A549 (cell line): Measurements from ENCODE around the gene TM4SF1. TPM values are rescaled to one million over a fixed set of nuclear protein-coding genes. Genes with fewer than 3 reads are reported as not detected.

Source experiments
- ATAC-seq, 2 experiments: fragments of 200-7000 bp in 1 of 2; fragments of >200 bp in 1 of 2; cut with Nextera tagmentation in 1 of 2; cut with Tn5 transposase in 1 of 2; 3 replicates each; pipeline versions ENCODE4 v1.8.0 to v1.9.1; 2018 to 2020; ENCODE audit warnings: mild to moderate bottlenecking in 1 of 2, moderate library complexity in 1 of 2
- CTCF ChIA-PET: fragments of 300-600 bp; sonication (Branson Sonifier 250); formaldehyde crosslinking; extraction: SDS; loops from one replicate; lab custom pipeline; 2021; ENCODE audit warnings: antibody characterized with exemption, inconsistent platforms; lab: Yijun Ruan, JAX
- POLR2A ChIA-PET: fragments of 350-600 bp; formaldehyde crosslinking; extraction: SDS; loops from one replicate; lab custom pipeline; 2021; ENCODE audit warnings: antibody characterized with exemption, inconsistent platforms; lab: Yijun Ruan, JAX
- DNase-seq, 2 experiments: peaks; one replicate each; pipeline versions ENCODE4 v3.0.0 to v3.0.0-alpha.2; 2011 to 2016; ENCODE audit warnings: low read depth in 1 of 2, low spot score in 1 of 2
- FAIRE-seq: peaks from 2 replicates; lab custom pipeline; 2011; peaks lifted over from hg19 to GRCh38; lab: Jason Lieb, UNC
- H3K27ac ChIP-seq, 2 experiments: fragments of >200 bp; sonication (Bioruptor Twin); formaldehyde crosslinking; 3 replicates each; pipeline ENCODE4 v1.5.1; 2016 to 2017
- H3K4me1 ChIP-seq: fragments of >200 bp; sonication (Bioruptor Twin); formaldehyde crosslinking; 3 replicates; pipeline ENCODE4 v1.6.1; 2016
- H3K4me2 ChIP-seq: fragments of >200 bp; sonication (Bioruptor Twin); formaldehyde crosslinking; 3 replicates; pipeline ENCODE4 v1.6.1; 2016
- H3K4me3 ChIP-seq: fragments of >200 bp; sonication (Bioruptor Twin); formaldehyde crosslinking; 3 replicates; pipeline ENCODE4 v1.5.1; 2016
- H3K9me3 ChIP-seq: fragments of >200 bp; sonication (Bioruptor Twin); formaldehyde crosslinking; 3 replicates; pipeline ENCODE4 v1.6.1; 2016
- BCL3 ChIP-seq: fragments of >200 bp; sonication (Bioruptor Twin); formaldehyde crosslinking; IDR thresholded peaks from 3 replicates; pipeline ENCODE4 v1.6.1; 2016
- BHLHE40 ChIP-seq: IDR thresholded peaks from 2 replicates; pipeline ENCODE4 v1.6.1; 2012; ENCODE audit warnings: low read depth, low read length, inconsistent platforms
- CBX8 ChIP-seq: fragments of 200-600 bp; sonication (generic); IDR thresholded peaks from 2 replicates; pipeline ENCODE4 v1.6.1; 2016
- CEBPB ChIP-seq, 2 experiments: fragments of >200 bp in 1 of 2; sonication (Bioruptor Twin) in 1 of 2; formaldehyde crosslinking in 1 of 2; IDR thresholded peaks; 2 replicates each; pipeline ENCODE4 v1.6.1; 2012 to 2016
- CHD4 ChIP-seq: fragments of 200-600 bp; sonication (generic); IDR thresholded peaks from 2 replicates; pipeline ENCODE4 v1.6.1; 2016; ENCODE audit warnings: antibody characterized with exemption, mild to moderate bottlenecking, borderline replicate concordance
- EHMT2 ChIP-seq: fragments of 200-600 bp; sonication (generic); IDR thresholded peaks from 2 replicates; pipeline ENCODE4 v1.6.1; 2016; ENCODE audit warnings: antibody characterized with exemption, low read depth, mild to moderate bottlenecking, moderate library complexity
- EP300 ChIP-seq, 2 experiments: fragments of >200 bp; sonication (Bioruptor Twin); formaldehyde crosslinking; IDR thresholded peaks; 2 replicates in 1 of 2; 3 replicates in 1 of 2; pipeline ENCODE4 v1.6.1; 2016 to 2017
- FOSB ChIP-seq: fragments of 250-450 bp; sonication (Bioruptor Pico); IDR thresholded peaks from 2 replicates; pipeline ENCODE4 v1.5.0; 2020; ENCODE audit warnings: mild to moderate bottlenecking, moderate library complexity
- FOXS1 ChIP-seq: fragments of 250-450 bp; sonication (Bioruptor Pico); IDR thresholded peaks from 2 replicates; pipeline ENCODE4 v1.5.0; 2020; ENCODE audit warnings: mild to moderate bottlenecking, moderate library complexity
- HES2 ChIP-seq: fragments of >200 bp; sonication (Bioruptor Twin); formaldehyde crosslinking; IDR thresholded peaks from 2 replicates; pipeline ENCODE4 v1.6.1; 2016
- HEYL ChIP-seq: fragments of 250-450 bp; sonication (Bioruptor Pico); IDR thresholded peaks from 2 replicates; pipeline ENCODE4 v1.8.0; 2021; ENCODE audit warnings: mild to moderate bottlenecking, moderate library complexity
- HMGXB4 ChIP-seq: fragments of 250-450 bp; sonication (Bioruptor Pico); IDR thresholded peaks from 2 replicates; pipeline ENCODE4 v1.5.0; 2021; ENCODE audit warnings: mild to moderate bottlenecking, moderate library complexity, borderline replicate concordance
- HOXA7 ChIP-seq: fragments of 250-450 bp; sonication (Bioruptor Pico); IDR thresholded peaks from 2 replicates; pipeline ENCODE4 v1.5.0; 2020; ENCODE audit warnings: mild to moderate bottlenecking, moderate library complexity
- MAFK ChIP-seq: fragments of 450-650 bp; IDR thresholded peaks from 2 replicates; pipeline ENCODE4 v1.6.1; 2014; ENCODE audit not compliant: partially characterized antibody
- MAZ ChIP-seq: fragments of 150-350 bp; IDR thresholded peaks from 2 replicates; pipeline ENCODE4 v1.6.1; 2014; ENCODE audit warnings: antibody characterized with exemption, low read depth, low read length, borderline replicate concordance
- POLR2AphosphoS2 ChIP-seq: conservative IDR thresholded peaks from 2 replicates; pipeline ENCODE4 v1.6.1; 2012; ENCODE audit warnings: low read length, improper control_type of control experiment, inconsistent platforms
- RAD21 ChIP-seq, 2 experiments: fragments of >200 bp in 1 of 2; sonication (Bioruptor Twin) in 1 of 2; formaldehyde crosslinking in 1 of 2; IDR thresholded peaks in 1 of 2; conservative IDR thresholded peaks in 1 of 2; 2 replicates in 1 of 2; 3 replicates in 1 of 2; pipeline ENCODE4 v1.6.1; 2012 to 2018; ENCODE audit warnings: inconsistent platforms in 1 of 2
- RCOR1 ChIP-seq: fragments of 150-350 bp; IDR thresholded peaks from 2 replicates; pipeline ENCODE4 v1.6.1; 2014; ENCODE audit warnings: antibody characterized with exemption, low read length, low read depth
- RFX5 ChIP-seq: fragments of 450-650 bp; IDR thresholded peaks from 2 replicates; pipeline ENCODE4 v1.7.1; 2014; ENCODE audit warnings: antibody characterized with exemption, mild to moderate bottlenecking, moderate library complexity
- SMC3 ChIP-seq: fragments of >200 bp; sonication (Bioruptor Twin); formaldehyde crosslinking; IDR thresholded peaks from 3 replicates; pipeline ENCODE4 v1.6.1; 2018; ENCODE audit warnings: inconsistent platforms
- SREBF2 ChIP-seq: fragments of 450-650 bp; IDR thresholded peaks from 2 replicates; pipeline ENCODE4 v1.6.1; 2014; ENCODE audit warnings: mild to moderate bottlenecking, moderate library complexity
- TP53 ChIP-seq: fragments of 250-450 bp; sonication (Bioruptor Pico); IDR thresholded peaks from 2 replicates; pipeline ENCODE4 v1.5.0; 2021; ENCODE audit warnings: mild to moderate bottlenecking, moderate library complexity
- ZC3H11A ChIP-seq: fragments of 450-650 bp; IDR thresholded peaks from 2 replicates; pipeline ENCODE4 v1.6.1; 2014; ENCODE audit warnings: antibody characterized with exemption, mild to moderate bottlenecking
- ZNF302 ChIP-seq: fragments of 250-450 bp; sonication (Bioruptor Pico); IDR thresholded peaks from 2 replicates; pipeline ENCODE4 v1.9.0; 2021; ENCODE audit warnings: inconsistent platforms, mild to moderate bottlenecking, moderate library complexity
- WGBS: methylation state at CpG from one replicate; pipeline ENCODE4 v1.1.6; 2017; ENCODE audit errors: missing lambda C conversion rate; 5-methylcytosine and 5-hydroxymethylcytosine counted together
- polyA plus RNA-seq, 4 experiments: library from polyadenylated mRNA; depleted of rRNA in 3 of 4; stranded (reverse); fragments of >200 nt; fragmentation: RNase III in 1 of 4; extraction: RNeasy Plus Mini Kit Qiagen cat#74134 plus additional on column Dnase treatment in 1 of 4; gene quantifications; 2 replicates in 3 of 4; 3 replicates in 1 of 4; pipeline ENCODE4 v1.2.3, GENCODE V29; 2011 to 2017
- TF ChIP-seq, protein P1 (sequence below): fragments of 200-600 bp; sonication (generic); IDR thresholded peaks from 2 replicates; pipeline ENCODE4 v1.6.1; 2016; ENCODE audit warnings: antibody characterized with exemption, mild to moderate bottlenecking, moderate library complexity
- TF ChIP-seq, protein P2 (sequence below): IDR thresholded peaks from 2 replicates; pipeline ENCODE4 v1.6.1; 2012
- TF ChIP-seq, protein P3 (sequence below): fragments of 450-650 bp; IDR thresholded peaks from 2 replicates; pipeline ENCODE4 v1.6.1; 2014; ENCODE audit warnings: antibody characterized with exemption
- TF ChIP-seq, protein P4 (sequence below): fragments of 150-350 bp; IDR thresholded peaks from 2 replicates; pipeline ENCODE4 v1.6.1; 2014; ENCODE audit warnings: low read depth, mild to moderate bottlenecking, low read length

The TM4SF1 gene
- polyA plus RNA-seq, 2 of the 4 experiments (the other 2 are of a cell fraction): 828 to 1,208 TPM

- no peaks in the 10 kb centered on the region for H3K9me3 ChIP-seq
- ChIA-PET CTCF (interaction anchor here (0.9 to 5.8 kb wide), 11 partner anchors 9 to 434 kb away, joined by 3 to 23 read pairs (median 3); no protein-coding TSS in a partner anchor), POLR2A (interaction anchor here (1.2 to 2.6 kb wide), 3 partner anchors 8 to 33 kb away, joined by 3 to 6 read pairs (median 6); no protein-coding TSS in a partner anchor)
- 9% methylated on average over 2 of the region's 2 CpGs for WGBS
- peak overlapping the region; percentile 58 for H3K4me3 ChIP-seq
- H3K4me2 ChIP-seq: peak overlapping the region; percentile 91
- H3K4me1 ChIP-seq: peaks cover 70% of the 10 kb centered on the region
- no peak for ATAC-seq
- peak in 1 of 2 experiments; percentile 73 for DNase-seq
- H3K27ac ChIP-seq: peak overlapping the region; percentile 88 to 92
- FAIRE-seq: peak; percentile 32
- TF ChIP-seq ZNF302 (CRISPR knock-in tag) (no peak), BCL3 (peak; percentile 71; the same call in 1 of the 3 replicates), CHD4 (no peak), HMGXB4 (peak; percentile 85), BHLHE40 (no peak), CEBPB (IDR thresholded peaks at IDR 0.05) (peak; percentile 96 to 98), EP300 (IDR thresholded peaks at IDR 0.05) (peak; percentile 62 to 64; a peak in 2 of 5 replicates), SMC3 (0 out of 3 replicates have a peak, but pooled peaks have one; percentile 20), RAD21 (conservative IDR thresholded peaks at IDR 0.05 in 1 of 2, IDR thresholded peaks at IDR 0.05 in 1 of 2) (0 out of 5 replicates have a peak, but pooled peaks have one; percentile 3 to 29), HES2 (peak; percentile 82), RCOR1 (no peak), TP53 (CRISPR knock-in tag) (peak; percentile 88), POLR2AphosphoS2 (peak; percentile 23; the same call in 1 of the 2 replicates), HEYL (no peak), RFX5 (0 out of 2 replicates have a peak, but pooled peaks have one; percentile 38), MAFK (peak; percentile 99), SREBF2 (no peak), FOXS1 (no peak), EHMT2 (no peak), ZC3H11A (no peak), CBX8 (no peak), MAZ (no peak), HOXA7 (CRISPR knock-in tag) (peak; percentile 85), FOSB (CRISPR knock-in tag) (peak; percentile 86)
- TF ChIP-seq, protein P1, sequence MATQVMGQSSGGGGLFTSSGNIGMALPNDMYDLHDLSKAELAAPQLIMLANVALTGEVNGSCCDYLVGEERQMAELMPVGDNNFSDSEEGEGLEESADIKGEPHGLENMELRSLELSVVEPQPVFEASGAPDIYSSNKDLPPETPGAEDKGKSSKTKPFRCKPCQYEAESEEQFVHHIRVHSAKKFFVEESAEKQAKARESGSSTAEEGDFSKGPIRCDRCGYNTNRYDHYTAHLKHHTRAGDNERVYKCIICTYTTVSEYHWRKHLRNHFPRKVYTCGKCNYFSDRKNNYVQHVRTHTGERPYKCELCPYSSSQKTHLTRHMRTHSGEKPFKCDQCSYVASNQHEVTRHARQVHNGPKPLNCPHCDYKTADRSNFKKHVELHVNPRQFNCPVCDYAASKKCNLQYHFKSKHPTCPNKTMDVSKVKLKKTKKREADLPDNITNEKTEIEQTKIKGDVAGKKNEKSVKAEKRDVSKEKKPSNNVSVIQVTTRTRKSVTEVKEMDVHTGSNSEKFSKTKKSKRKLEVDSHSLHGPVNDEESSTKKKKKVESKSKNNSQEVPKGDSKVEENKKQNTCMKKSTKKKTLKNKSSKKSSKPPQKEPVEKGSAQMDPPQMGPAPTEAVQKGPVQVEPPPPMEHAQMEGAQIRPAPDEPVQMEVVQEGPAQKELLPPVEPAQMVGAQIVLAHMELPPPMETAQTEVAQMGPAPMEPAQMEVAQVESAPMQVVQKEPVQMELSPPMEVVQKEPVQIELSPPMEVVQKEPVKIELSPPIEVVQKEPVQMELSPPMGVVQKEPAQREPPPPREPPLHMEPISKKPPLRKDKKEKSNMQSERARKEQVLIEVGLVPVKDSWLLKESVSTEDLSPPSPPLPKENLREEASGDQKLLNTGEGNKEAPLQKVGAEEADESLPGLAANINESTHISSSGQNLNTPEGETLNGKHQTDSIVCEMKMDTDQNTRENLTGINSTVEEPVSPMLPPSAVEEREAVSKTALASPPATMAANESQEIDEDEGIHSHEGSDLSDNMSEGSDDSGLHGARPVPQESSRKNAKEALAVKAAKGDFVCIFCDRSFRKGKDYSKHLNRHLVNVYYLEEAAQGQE: no peak
- TF ChIP-seq, protein P2, sequence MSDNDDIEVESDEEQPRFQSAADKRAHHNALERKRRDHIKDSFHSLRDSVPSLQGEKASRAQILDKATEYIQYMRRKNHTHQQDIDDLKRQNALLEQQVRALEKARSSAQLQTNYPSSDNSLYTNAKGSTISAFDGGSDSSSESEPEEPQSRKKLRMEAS: peak; percentile 26; the same call in 1 of the 2 replicates
- TF ChIP-seq, protein P3, sequence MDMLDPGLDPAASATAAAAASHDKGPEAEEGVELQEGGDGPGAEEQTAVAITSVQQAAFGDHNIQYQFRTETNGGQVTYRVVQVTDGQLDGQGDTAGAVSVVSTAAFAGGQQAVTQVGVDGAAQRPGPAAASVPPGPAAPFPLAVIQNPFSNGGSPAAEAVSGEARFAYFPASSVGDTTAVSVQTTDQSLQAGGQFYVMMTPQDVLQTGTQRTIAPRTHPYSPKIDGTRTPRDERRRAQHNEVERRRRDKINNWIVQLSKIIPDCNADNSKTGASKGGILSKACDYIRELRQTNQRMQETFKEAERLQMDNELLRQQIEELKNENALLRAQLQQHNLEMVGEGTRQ: no peak
- TF ChIP-seq, protein P4, sequence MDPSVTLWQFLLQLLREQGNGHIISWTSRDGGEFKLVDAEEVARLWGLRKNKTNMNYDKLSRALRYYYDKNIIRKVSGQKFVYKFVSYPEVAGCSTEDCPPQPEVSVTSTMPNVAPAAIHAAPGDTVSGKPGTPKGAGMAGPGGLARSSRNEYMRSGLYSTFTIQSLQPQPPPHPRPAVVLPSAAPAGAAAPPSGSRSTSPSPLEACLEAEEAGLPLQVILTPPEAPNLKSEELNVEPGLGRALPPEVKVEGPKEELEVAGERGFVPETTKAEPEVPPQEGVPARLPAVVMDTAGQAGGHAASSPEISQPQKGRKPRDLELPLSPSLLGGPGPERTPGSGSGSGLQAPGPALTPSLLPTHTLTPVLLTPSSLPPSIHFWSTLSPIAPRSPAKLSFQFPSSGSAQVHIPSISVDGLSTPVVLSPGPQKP: no peak
These were observed 4.0 kb downstream of the TM4SF1 start for GRCh38 chr3:149373235-149374125.
